T-helper 2 cell (primary cell): Measurements from ENCODE around the gene PSMB5.

Experiments
- DNase-seq, 5 experiments: peaks; one replicate each; pipeline versions ENCODE4 v3.0.0 to v3.0.0-alpha.2; 2012 to 2022
- total RNA-seq, 2 donors: gene quantifications; one replicate each; lab custom pipeline; 2026; lab: John Stamatoyannopoulos, UW

PSMB5 gene
- 15.6 to 16.8 reads per million in 2 donors for total RNA-seq

- peak; percentile 58 to 98 (median 83) for DNase-seq
Observed at GRCh38 chr14:23034498-23035302, at the start of gene PSMB5. TSS of gene PSMB5 (minus strand) at chr14:23034900. CDS start at chr14:23034881, 19 bp downstream.

DNA sequence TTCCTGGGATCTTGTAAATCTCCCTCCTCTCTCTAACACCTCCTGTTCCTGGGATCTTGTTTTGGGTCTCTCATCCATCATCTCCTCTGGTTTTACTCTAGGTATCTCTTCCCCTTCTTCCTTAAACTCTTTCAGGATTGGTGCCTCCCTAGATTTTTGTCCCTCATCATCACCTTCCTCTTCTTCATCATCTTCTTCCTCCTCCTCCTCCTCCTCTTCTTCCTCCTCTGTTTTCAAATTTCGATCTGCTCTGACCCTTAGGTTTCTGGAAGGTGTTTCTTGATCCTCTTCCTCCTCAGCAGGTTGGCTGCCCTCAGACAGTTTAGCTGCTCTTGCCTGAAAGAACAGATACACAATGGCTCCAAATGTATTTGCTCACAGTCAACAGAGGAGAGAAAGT is 45.8 kb upstream of the PSMB5 start:
- no peak for DNase-seq

GRCh38 chr14:23079716-23080115 is 45.0 kb upstream of the PSMB5 start:
- DNase-seq, result no peak

DNA sequence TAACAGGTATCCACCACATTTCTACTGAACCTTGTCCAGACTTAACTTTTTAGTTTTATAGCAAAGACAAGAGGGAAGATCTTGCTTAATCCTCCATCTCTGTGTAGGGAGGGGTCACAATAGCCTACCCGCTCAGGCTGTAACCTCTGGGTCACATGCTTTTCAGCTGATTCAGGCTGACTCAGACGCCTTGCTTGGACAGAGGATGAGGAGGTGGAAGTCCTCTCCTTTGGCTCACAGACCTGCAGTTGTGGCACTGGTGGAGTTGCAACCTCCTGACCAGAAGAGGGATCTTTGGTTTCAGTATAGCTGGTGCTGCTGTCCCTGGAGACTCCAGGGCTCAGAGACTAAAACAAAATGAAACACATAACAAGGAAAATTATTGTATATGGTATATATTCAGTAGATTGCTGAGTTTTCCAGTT is 44.0 kb upstream of the PSMB5 start:
- no peak for DNase-seq

DNA sequence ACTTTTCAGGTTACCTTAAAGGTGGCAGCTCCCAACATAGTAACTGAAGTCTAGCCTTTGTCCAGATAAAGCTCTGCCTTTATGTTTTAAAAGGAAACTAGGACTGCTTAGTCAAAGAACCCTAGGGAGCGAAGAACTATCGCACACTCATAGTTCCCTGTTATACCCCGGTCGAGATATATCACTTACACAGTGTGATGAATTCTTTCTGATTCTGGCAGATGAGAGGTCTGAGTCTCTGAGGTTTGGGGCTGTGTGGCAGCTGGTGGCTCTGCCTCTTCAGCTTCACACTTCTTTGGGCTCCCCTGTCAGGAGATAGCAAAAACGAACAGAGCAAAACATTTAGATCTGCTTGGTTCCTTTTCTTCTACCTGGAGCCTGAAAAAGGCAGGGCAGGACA is 43.3 kb upstream of the PSMB5 start:
- no peak for DNase-seq

DNA sequence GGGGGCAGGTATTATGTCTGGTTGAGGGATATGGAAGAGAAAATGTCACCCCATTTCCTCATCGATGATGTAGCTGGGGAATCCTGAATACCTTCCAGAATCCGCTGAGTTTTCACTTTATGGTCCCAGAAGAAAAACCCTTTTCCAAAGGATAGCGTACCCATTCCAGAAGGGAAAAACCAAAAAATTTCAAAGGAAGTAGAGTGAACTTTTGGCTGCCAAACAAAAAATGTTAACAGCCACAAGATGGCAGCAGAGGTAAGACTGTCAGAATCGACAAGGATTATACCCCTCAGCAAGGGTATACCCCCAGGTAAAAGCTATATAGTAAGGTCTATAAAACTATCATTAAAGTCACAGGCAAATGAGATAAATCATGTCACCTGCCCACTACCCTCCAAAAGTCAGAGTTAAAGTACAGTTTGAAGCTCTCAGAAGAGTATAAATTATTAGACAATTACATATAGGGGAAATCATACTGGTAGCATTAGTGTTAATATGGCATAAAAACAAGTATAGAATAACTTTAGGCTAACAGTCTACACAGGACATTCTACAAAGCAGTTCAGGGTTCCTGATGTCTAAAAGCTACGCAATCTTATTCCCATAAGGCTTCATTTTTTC is 42.2 kb upstream of the PSMB5 start:
- DNase-seq, result peak in 1 of 5 experiments; percentile 35

DNA sequence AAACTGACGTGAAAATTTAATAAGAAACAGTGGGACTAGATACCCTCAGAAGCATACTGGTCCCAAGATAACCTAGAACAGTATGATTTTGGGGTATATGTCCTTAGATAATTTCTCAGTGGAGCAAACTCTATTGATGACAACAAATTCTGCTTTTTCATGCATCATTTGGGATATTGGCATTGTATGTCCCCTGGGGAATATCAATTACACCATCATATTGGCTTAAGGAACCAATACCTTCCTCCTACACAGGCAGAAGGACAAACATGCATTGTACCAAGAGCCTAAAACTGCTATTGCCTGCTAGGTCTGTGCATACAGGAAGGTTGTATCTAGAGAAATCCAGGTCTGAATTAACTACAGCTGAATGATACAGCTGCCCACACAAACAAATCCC is 40.2 kb upstream of the PSMB5 start:
- no peak for DNase-seq

- DNase-seq, result no peak
Observed at GRCh38 chr14:23071921-23072539, 37.3 kb upstream of the PSMB5 start.

GRCh38 chr14:23071244-23071920 is 36.7 kb upstream of the PSMB5 start:
- peak; percentile 52 to 89 (median 70) for DNase-seq

GRCh38 chr14:23070262-23071129 is 35.8 kb upstream of the PSMB5 start:
- no peak for DNase-seq

DNA sequence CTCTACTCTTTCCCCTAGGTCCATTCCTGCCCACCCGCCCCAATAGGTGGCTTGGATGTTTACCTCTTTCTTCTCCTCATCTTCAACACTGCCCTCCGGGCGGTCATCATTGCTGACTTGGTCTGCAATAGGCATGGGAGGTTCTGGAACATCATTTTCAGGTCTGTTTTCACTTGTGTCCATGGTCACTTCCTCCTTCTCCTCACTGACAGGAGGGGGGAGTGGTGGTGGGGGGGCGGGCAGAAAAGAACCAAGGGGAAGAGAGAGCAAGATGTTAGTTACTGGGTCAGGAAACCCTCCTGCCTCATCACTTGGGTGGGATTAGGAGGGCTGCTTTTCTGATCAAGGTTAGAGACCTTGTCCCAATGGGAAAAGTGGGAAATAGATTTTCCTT is 34.7 kb upstream of the PSMB5 start:
- no peak for DNase-seq

- DNase-seq, result peak in 4 of 5 experiments; percentile 48 to 82 (median 61)
Observed at GRCh38 chr14:23068789-23069412, 34.2 kb upstream of the PSMB5 start.

- DNase-seq, result no peak
Observed at GRCh38 chr14:23067847-23068788, 33.4 kb upstream of the PSMB5 start.

DNA sequence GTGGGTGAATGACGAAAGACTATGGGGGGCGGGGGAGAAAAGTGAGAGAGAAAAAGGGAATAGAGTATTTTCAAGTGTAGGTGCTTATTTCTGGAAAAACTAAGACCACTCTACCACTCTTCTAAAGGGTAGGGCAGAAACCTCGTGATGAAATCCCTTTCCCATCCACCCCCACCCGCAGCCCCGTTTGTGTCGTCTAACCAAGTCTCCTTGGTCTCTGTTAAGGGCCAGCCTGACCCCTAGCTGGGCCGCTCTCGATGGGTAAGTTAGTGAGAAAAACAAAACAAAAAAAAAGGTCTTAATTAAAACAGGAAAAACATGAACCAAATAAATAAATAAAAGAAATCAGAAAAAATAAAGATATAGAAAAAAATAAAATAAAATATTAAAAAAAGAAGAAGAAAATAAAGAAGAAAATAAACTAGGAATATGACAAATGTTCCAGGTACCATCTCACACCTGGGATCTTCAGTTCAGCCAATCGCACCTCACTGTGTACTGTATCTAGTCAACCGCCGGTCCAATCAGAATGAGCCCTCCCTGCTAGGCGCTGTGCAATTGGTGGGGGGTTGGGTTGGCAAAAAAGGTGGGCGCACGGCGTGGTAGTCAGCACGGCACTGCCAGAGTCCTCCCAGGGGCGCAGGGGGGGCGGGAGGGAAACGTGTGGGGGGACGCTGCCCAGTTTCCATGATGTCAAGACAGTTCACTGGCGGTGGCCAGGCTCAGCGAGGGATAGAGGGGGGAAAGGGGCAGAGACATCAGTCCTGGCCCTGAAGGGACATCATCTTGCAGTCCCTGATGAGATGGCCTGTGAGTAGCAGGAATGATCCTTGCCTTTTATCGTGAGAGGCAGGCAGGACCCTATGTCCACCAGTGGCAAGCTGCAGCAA is 32.4 kb upstream of the PSMB5 start:
- DNase-seq, result no peak

GRCh38 chr14:23066368-23066767 is 31.7 kb upstream of the PSMB5 start:
- no peak for DNase-seq

DNA sequence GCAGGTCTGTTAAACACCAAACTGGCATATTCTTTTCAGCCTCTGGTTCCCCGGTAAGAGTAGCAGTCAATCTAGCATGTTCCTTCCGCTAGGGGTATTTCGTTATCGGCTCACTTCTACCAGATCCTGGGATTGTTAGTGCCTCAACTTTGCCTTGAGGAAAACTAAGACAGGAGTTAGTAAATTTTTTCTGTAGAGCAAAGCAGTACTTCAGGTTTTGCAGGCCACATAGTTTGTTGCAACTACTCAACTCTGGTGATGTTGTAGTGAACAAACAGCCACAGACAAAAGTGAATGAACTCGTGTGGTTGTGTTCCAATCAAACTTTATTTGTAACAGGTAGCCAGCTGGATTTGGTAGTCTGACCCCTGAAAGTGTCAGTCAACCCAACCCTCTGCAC is 28.9 kb upstream of the PSMB5 start:
- no peak for DNase-seq

- DNase-seq, result no peak
Observed at GRCh38 chr14:23062002-23062401, 27.3 kb upstream of the PSMB5 start.

DNA sequence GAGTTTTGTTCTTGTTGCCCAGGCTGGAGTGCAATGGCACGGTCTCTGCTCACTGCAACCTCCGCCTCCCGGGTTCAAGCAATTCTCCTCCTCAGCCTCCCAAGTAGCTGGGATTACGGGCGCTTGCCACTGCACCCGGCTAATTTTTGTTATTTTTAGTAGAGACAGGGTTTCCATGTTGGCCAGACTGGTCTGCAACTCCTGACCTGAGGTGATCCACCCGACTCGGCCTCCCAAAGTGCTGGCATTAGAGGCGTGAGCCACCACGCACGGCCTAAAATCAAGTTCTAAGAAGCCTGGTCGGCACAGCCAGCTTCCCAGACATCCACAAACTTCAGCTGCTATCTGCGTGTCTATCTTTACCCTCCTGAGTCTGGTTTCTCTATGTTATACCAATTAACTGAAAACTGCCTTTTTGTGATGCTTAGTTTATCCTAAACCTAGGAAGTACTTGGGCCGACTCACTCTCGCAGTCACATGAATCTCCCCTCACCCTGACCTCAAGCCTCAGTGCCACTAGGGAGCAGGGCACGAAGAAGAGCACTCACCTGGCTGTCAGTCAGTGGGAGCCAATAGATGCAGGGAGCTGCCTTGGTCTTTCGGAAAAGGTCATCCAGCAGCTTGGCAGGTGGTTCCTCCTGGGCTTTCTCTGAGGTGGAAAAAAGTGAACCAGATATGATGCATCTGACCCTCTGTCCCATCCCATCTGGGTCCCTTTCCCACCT is 26.0 kb upstream of the PSMB5 start:
- DNase-seq, result no peak
